GM18868 (cell line): ENCODE measurements around the gene PNPO.

Experiments
- ATAC-seq: cut with Tn5 transposase; IDR thresholded peaks from one replicate; pipeline ENCODE4 v1.9.1; 2021; ENCODE audit warnings: mild to moderate bottlenecking, moderate library complexity; ENCODE audit not compliant: unreplicated experiment

PNPO gene

GRCh38 chr17:47995241-47995935 is 54.0 kb downstream of the PNPO start:
- ATAC-seq: no peak

- no peak for ATAC-seq
These were observed 54.8 kb downstream of the PNPO start for GRCh38 chr17:47996201-47996600.

GRCh38 chr17:47997586-47997985 is 56.2 kb downstream of the PNPO start:
- ATAC-seq: no peak

- ATAC-seq: no peak
These were observed 56.7 kb downstream of the PNPO start for GRCh38 chr17:47998044-47998443.
